IPS-18a (cell line): Measurements from ENCODE around the gene ATP10B.

ENCODE experiments used
- H3K27ac ChIP-seq: one replicate; pipeline ENCODE4 v1.5.1; 2013; ENCODE audit warnings: low read length
- H3K27me3 ChIP-seq: one replicate; pipeline ENCODE4 v1.6.1; 2013; ENCODE audit warnings: mild to moderate bottlenecking, low read length; ENCODE audit not compliant: control insufficient read depth, insufficient read depth
- H3K36me3 ChIP-seq: one replicate; pipeline ENCODE4 v1.6.1; 2013; ENCODE audit warnings: low read depth, low read length; ENCODE audit not compliant: control insufficient read depth
- H3K4me1 ChIP-seq: one replicate; pipeline ENCODE4 v1.6.1; 2013; ENCODE audit warnings: low read depth, low read length; ENCODE audit not compliant: control insufficient read depth
- H3K4me3 ChIP-seq: one replicate; pipeline ENCODE4 v1.5.1; 2013; ENCODE audit warnings: low read length
- H3K9ac ChIP-seq: one replicate; pipeline ENCODE4 v1.6.1; 2013; ENCODE audit warnings: mild to moderate bottlenecking, low read length, moderate library complexity
- H3K9me3 ChIP-seq: one replicate; pipeline ENCODE4 v1.6.1; 2013; ENCODE audit warnings: low read depth, low read length; ENCODE audit not compliant: control insufficient read depth

ATP10B gene

GRCh38 chr5:160516696-160517530, 335.1 kb downstream of the ATP10B start:
- Histone ChIP-seq H3K4me1 (no peaks in the 10 kb centered on the region), H3K36me3 (no peaks in the 10 kb centered on the region), H3K27ac (no peak overlapping the region), H3K9ac (no peak overlapping the region), H3K4me3 (no peak overlapping the region), H3K9me3 (no peaks in the 10 kb centered on the region), H3K27me3 (no peaks in the 10 kb centered on the region)

- no peak overlapping the region for H3K4me3 ChIP-seq
- no peaks in the 10 kb centered on the region for H3K4me1 ChIP-seq
- H3K27me3 ChIP-seq: no peaks in the 10 kb centered on the region
- H3K9ac ChIP-seq: no peak overlapping the region
- no peak overlapping the region for H3K27ac ChIP-seq
- no peaks in the 10 kb centered on the region for H3K36me3 ChIP-seq
- no peaks in the 10 kb centered on the region for H3K9me3 ChIP-seq
These were observed 337.1 kb downstream of the ATP10B start for GRCh38 chr5:160514866-160515265.

- H3K27ac ChIP-seq: no peak overlapping the region
- no peak overlapping the region for H3K9ac ChIP-seq
- no peaks in the 10 kb centered on the region for H3K9me3 ChIP-seq
- no peaks in the 10 kb centered on the region for H3K27me3 ChIP-seq
- no peaks in the 10 kb centered on the region for H3K36me3 ChIP-seq
- no peaks in the 10 kb centered on the region for H3K4me1 ChIP-seq
- H3K4me3 ChIP-seq: no peak overlapping the region
These were observed 337.8 kb downstream of the ATP10B start for GRCh38 chr5:160514191-160514590.

GRCh38 chr5:160513485-160513884, 338.5 kb downstream of the ATP10B start:
- no peaks in the 10 kb centered on the region for H3K9me3 ChIP-seq
- no peak overlapping the region for H3K9ac ChIP-seq
- no peak overlapping the region for H3K27ac ChIP-seq
- H3K4me1 ChIP-seq: no peaks in the 10 kb centered on the region
- no peaks in the 10 kb centered on the region for H3K27me3 ChIP-seq
- no peaks in the 10 kb centered on the region for H3K36me3 ChIP-seq
- no peak overlapping the region for H3K4me3 ChIP-seq
